Ovary (tissue), 10 donors: Measurements from ENCODE around the gene MS4A6A. TPM values are rescaled to one million over a fixed set of nuclear protein-coding genes. Genes with fewer than 3 reads are reported as not detected.

Source experiments
- DNase-seq, 5 donors: peaks; one replicate each; pipeline ENCODE4 v3.0.0-alpha.2; 2019 to 2020
- H3K27ac ChIP-seq, 2 donors: fragments of 200-600 bp; one replicate each; pipeline versions ENCODE4 v1.5.1 to v1.8.0; 2019 to 2022
- H3K27me3 ChIP-seq: fragments of 200-600 bp; one replicate; pipeline ENCODE4 v1.8.0; 2022
- H3K36me3 ChIP-seq: fragments of 200-600 bp; sonication (generic); one replicate; pipeline ENCODE4 v1.5.1; 2019
- H3K4me1 ChIP-seq: one replicate; pipeline ENCODE4 v1.8.1; 2013; ENCODE audit warnings: mild to moderate bottlenecking, moderate library complexity; ENCODE audit not compliant: insufficient read depth
- H3K4me3 ChIP-seq: fragments of 200-600 bp; sonication (generic); one replicate; pipeline ENCODE4 v1.5.1; 2017
- H3K9me3 ChIP-seq, 2 donors: fragments of 200-600 bp in 1 of 2; sonication (generic) in 1 of 2; one replicate each; pipeline versions ENCODE4 v1.5.1 to v1.8.1; 2013 to 2019; ENCODE audit warnings: mild to moderate bottlenecking in 1 of 2, moderate library complexity in 1 of 2
- CTCF ChIP-seq, 3 donors: fragments of 450-650 bp in 2 of 3; fragments of 200-600 bp in 1 of 3; IDR thresholded peaks; one replicate each; pipeline versions ENCODE4 v1.5.1 to v1.8.0; 2016 to 2022; ENCODE audit warnings: antibody characterized with exemption in 3 of 3, mild to moderate bottlenecking in 1 of 3
- EP300 ChIP-seq: sonication (generic); formaldehyde crosslinking; IDR thresholded peaks from one replicate; pipeline ENCODE4 v1.6.1; 2017; ENCODE audit warnings: antibody characterized with exemption
- POLR2A ChIP-seq: fragments of 450-650 bp; IDR thresholded peaks from one replicate; pipeline ENCODE4 v1.6.1; 2017; ENCODE audit warnings: antibody characterized with exemption, mild to moderate bottlenecking, moderate library complexity
- WGBS, 3 donors: extraction: QIAGEN DNeasy Blood & Tissue Kit in 1 of 3; methylation state at CpG; one replicate each; pipeline versions ENCODE4 v1.1.5 to v1.1.7; 2013 to 2017; 5-methylcytosine and 5-hydroxymethylcytosine counted together
- intact Hi-C, 4 donors: fragments of 100-400 bp; cut with DNase I; formaldehyde crosslinking; loops; one replicate each; pipeline versions ENCODE4 v1.11.0 to v1.15.1; 2022 to 2023
- long read RNA-seq, 3 donors: library from polyadenylated mRNA in 2 of 3; unstranded in 2 of 3; transcript quantifications; one replicate each; pipeline ENCODE4 v2.0.0 and lab custom pipeline, GENCODE V29; 2021 to 2026
- polyA plus RNA-seq, 2 donors: library from polyadenylated mRNA; stranded (reverse); fragments of 200-250 nt in 1 of 2; fragments of 350-450 nt in 1 of 2; fragmentation: Illumina TruSeq in 1 of 2; extraction: RNeasy Lipid Tissue Mini Kit (QIAGEN cat#74804) in 1 of 2; gene quantifications; one replicate each; pipeline ENCODE4 v1.2.3, GENCODE V29; 2013 to 2014
- total RNA-seq, 7 donors: library from RNA; depleted of rRNA in 2 of 7; stranded (reverse); fragments of >200 nt in 2 of 7; fragmentation: NEBNext Ultra II Directional in 3 of 7; extraction: Animal tissue kit (Norgen Biotek cat#: 25700) in 3 of 7; gene quantifications; one replicate each; pipeline versions ENCODE4 v1.1.0 to v1.2.4, GENCODE V29; 2016 to 2023
- donor health status: DM: no; HTN: no; CAD: no; lungs with moderate emphysema.
- donor health status: DM: no; HTN: no; CAD: no.
- donor health status: Bipolar disorder and iron deficiency.
- donor health status: DM: yes; HTN: yes; CAD: no.
- donor health status: DM: no; HTN: no; CAD: no.
- donor health status: DM: yes; HTN: yes; CAD: no.

Gene MS4A6A
- total RNA-seq (10 to 100 TPM in 6 of 7 donors, 1 to 10 TPM in 1; 8.1 to 47.6 (median 28.9) TPM), polyA plus RNA-seq (100 to 1,000 TPM in 1 of 2 donors, 10 to 100 TPM in 1; 24.7 to 150 TPM)
- long read RNA-seq, donor 1, transcript MS4A6A-208 (6 exons, 1,806 nt), result major isoform, 7 of 13 reads
- long read RNA-seq, donor 1, partial matches to known transcripts, result 3 of 13 reads
- long read RNA-seq, donor 1, other reads (novel, unspliced or antisense), result 3 of 13 reads
- long read RNA-seq, donor 2, result 0 reads
- long read RNA-seq, donor 3, transcript MS4A6A-208 (6 exons, 1,806 nt), result major isoform, 8 of 30 reads
- long read RNA-seq, donor 3, partial matches to known transcripts, result 13 of 30 reads
- long read RNA-seq, donor 3, other reads (novel, unspliced or antisense), result 4 of 30 reads

GRCh38 chr11:60182541-60183330 is at the start of gene MS4A6A:
Gene MS4A6A, minus strand, starts transcription at chr11:60183083. Its CDS starts 1,356 bp downstream, at chr11:60181727.
- no peak for TF ChIP-seq EP300
- Histone ChIP-seq H3K4me3 (no peak within 1 kb of the TSS), H3K4me1 (no peaks in the 10 kb centered on the region), H3K27me3 (no peaks in the 10 kb centered on the region), H3K27ac (no peak within 1 kb of the TSS), H3K9me3 (no peaks in the 10 kb centered on the region), H3K36me3 (no peaks in the 10 kb centered on the region)
- no peak for DNase-seq
- 76 to 84% (median 78%) methylated on average over 9 to 10 of the region's 10 CpGs for WGBS, 3 donors
- intact Hi-C loops, result no loop called here

- H3K36me3 ChIP-seq, result no peaks in the 10 kb centered on the region
- no peaks in the 10 kb centered on the region for H3K4me1 ChIP-seq
- DNase-seq, result no peak
- WGBS, 3 donors, result 72 to 75% (median 72%) methylated on average over 1 of the region's 1 CpG
- intact Hi-C loops, result no loop called here
- no peak for TF ChIP-seq CTCF (IDR thresholded peaks at IDR 0.05)
- no peak for TF ChIP-seq EP300
- TF ChIP-seq POLR2A, result no peak
- no peak overlapping the region for H3K27ac ChIP-seq
- H3K4me3 ChIP-seq, result no peak overlapping the region
- H3K9me3 ChIP-seq, result no peaks in the 10 kb centered on the region
- H3K27me3 ChIP-seq, result no peaks in the 10 kb centered on the region
These were observed 47.8 kb upstream of the MS4A6A start for GRCh38 chr11:60230681-60231080.

GRCh38 chr11:60222141-60222540 is 39.3 kb upstream of the MS4A6A start:
- TF ChIP-seq EP300 (no peak), POLR2A (no peak), CTCF (IDR thresholded peaks at IDR 0.05) (no peak)
- Histone ChIP-seq H3K27ac (no peak overlapping the region), H3K27me3 (no peaks in the 10 kb centered on the region), H3K4me1 (no peaks in the 10 kb centered on the region), H3K9me3 (no peaks in the 10 kb centered on the region), H3K36me3 (no peaks in the 10 kb centered on the region), H3K4me3 (no peak overlapping the region)
- intact Hi-C loops, result no loop called here
- DNase-seq, result no peak
- whole genome bisulfite sequencing, 3 donors, result 91 to 94% (median 92%) methylated on average over 4 of the region's 4 CpGs

GRCh38 chr11:60221692-60222091 is 38.8 kb upstream of the MS4A6A start:
- intact Hi-C loops, result no loop called here
- TF ChIP-seq EP300 (no peak), CTCF (IDR thresholded peaks at IDR 0.05) (no peak), POLR2A (no peak)
- no peak overlapping the region for H3K27ac ChIP-seq
- H3K9me3 ChIP-seq, result no peaks in the 10 kb centered on the region
- no peak overlapping the region for H3K4me3 ChIP-seq
- H3K36me3 ChIP-seq, result no peaks in the 10 kb centered on the region
- H3K4me1 ChIP-seq, result no peaks in the 10 kb centered on the region
- no peaks in the 10 kb centered on the region for H3K27me3 ChIP-seq
- WGBS, 3 donors, result 68 to 75% (median 73%) methylated on average over 3 of the region's 3 CpGs
- no peak for DNase-seq

GRCh38 chr11:60221181-60221580 is 38.3 kb upstream of the MS4A6A start:
- Histone ChIP-seq H3K36me3 (no peaks in the 10 kb centered on the region), H3K9me3 (no peaks in the 10 kb centered on the region), H3K4me1 (no peaks in the 10 kb centered on the region), H3K4me3 (no peak overlapping the region), H3K27ac (no peak overlapping the region), H3K27me3 (no peaks in the 10 kb centered on the region)
- no peak for DNase-seq
- intact Hi-C loops, result no loop called here
- WGBS, 3 donors, result 90 to 94% (median 93%) methylated on average over 3 of the region's 3 CpGs
- TF ChIP-seq POLR2A (no peak), CTCF (IDR thresholded peaks at IDR 0.05) (no peak), EP300 (no peak)
